DND-41 (cell line): ENCODE results near the gene KSR2.

ENCODE experiments used
- ATAC-seq: fragments of 200-7000 bp; cut with Tn5 transposase; 3 replicates; pipeline ENCODE4 v1.9.1; 2021; ENCODE audit warnings: low read depth; ENCODE audit not compliant: insufficient read depth
- DNase-seq: peaks from one replicate; pipeline ENCODE4 v3.0.0-alpha.2; 2020
- H2AFZ ChIP-seq: 2 replicates; pipeline ENCODE4 v1.6.0; 2012; ENCODE audit warnings: low read depth, low read length
- H3K27ac ChIP-seq: 2 replicates; pipeline ENCODE4 v1.5.1; 2012; ENCODE audit warnings: low read length, inconsistent platforms
- H3K27me3 ChIP-seq: fragments of 200-600 bp; sonication (generic); 2 replicates; pipeline ENCODE4 v1.6.0; 2012; ENCODE audit warnings: low read length, mild to moderate bottlenecking, inconsistent platforms; ENCODE audit not compliant: insufficient read depth, poor library complexity
- H3K36me3 ChIP-seq: 2 replicates; pipeline ENCODE4 v1.5.1; 2012; ENCODE audit warnings: low read length, inconsistent platforms; ENCODE audit not compliant: insufficient read depth
- H3K4me1 ChIP-seq: 2 replicates; pipeline ENCODE4 v1.5.1; 2012; ENCODE audit warnings: mild to moderate bottlenecking, low read length; ENCODE audit not compliant: insufficient read depth
- H3K4me2 ChIP-seq: 2 replicates; pipeline ENCODE4 v1.6.0; 2012; ENCODE audit warnings: mild to moderate bottlenecking, moderate library complexity, low read length, inconsistent platforms; ENCODE audit not compliant: insufficient read depth
- H3K4me3 ChIP-seq, 2 experiments: fragments of 200-600 bp in 1 of 2; shearing (Covaris generic) in 1 of 2; 2 replicates each; pipeline ENCODE4 v1.5.1; 2012 to 2016; ENCODE audit warnings: inconsistent platforms in 2 of 2, low read length in 2 of 2, mild to moderate bottlenecking in 2 of 2, low read depth in 1 of 2, moderate library complexity in 1 of 2
- H3K79me2 ChIP-seq: 2 replicates; pipeline ENCODE4 v1.6.0; 2012; ENCODE audit warnings: low read length, inconsistent platforms; ENCODE audit not compliant: insufficient read depth
- H3K9ac ChIP-seq: 2 replicates; pipeline ENCODE4 v1.6.0; 2012; ENCODE audit warnings: low read depth, mild to moderate bottlenecking, inconsistent platforms, low read length, moderate library complexity
- H3K9me3 ChIP-seq: 2 replicates; pipeline ENCODE4 v1.5.1; 2012; ENCODE audit warnings: low read length, moderate library complexity, mild to moderate bottlenecking, inconsistent platforms; ENCODE audit not compliant: insufficient read depth, severe bottlenecking
- H4K20me1 ChIP-seq: 2 replicates; pipeline ENCODE4 v1.6.0; 2012; ENCODE audit warnings: low read length; ENCODE audit not compliant: insufficient read depth
- CTCF ChIP-seq: IDR thresholded peaks from 2 replicates; pipeline ENCODE4 v1.5.1; 2012; ENCODE audit warnings: borderline replicate concordance, low read length, moderate library complexity, mild to moderate bottlenecking; ENCODE audit not compliant: poor library complexity, severe bottlenecking; ENCODE audit errors: extremely low read depth
- EZH2 ChIP-seq: IDR thresholded peaks from 3 replicates; pipeline ENCODE4 v1.6.1; 2012; ENCODE audit warnings: borderline replicate concordance, low read depth, mild to moderate bottlenecking, moderate library complexity, low read length, inconsistent platforms; ENCODE audit not compliant: severe bottlenecking

The KSR2 gene

GRCh38 chr12:117580718-117581062 lies 388.1 kb downstream of the KSR2 start:
- Histone ChIP-seq H3K4me1 (no peaks in the 10 kb centered on the region), H3K9me3 (no peaks in the 10 kb centered on the region), H3K27me3 (peaks cover 7% of the 10 kb centered on the region), H3K4me2 (no peak overlapping the region), H3K36me3 (no peaks in the 10 kb centered on the region), H4K20me1 (no peaks in the 10 kb centered on the region), H3K4me3 (no peak overlapping the region), H3K79me2 (no peaks in the 10 kb centered on the region), H3K27ac (no peak overlapping the region), H3K9ac (no peak overlapping the region), H2AFZ (no peak overlapping the region)
- DNase-seq: peak; percentile 34
- TF ChIP-seq CTCF: no peak
- TF ChIP-seq EZH2: no peak
- peak; percentile 65 for ATAC-seq

GRCh38 chr12:117580015-117580717 lies 388.6 kb downstream of the KSR2 start:
- Histone ChIP-seq H3K9ac (no peak overlapping the region), H3K36me3 (no peaks in the 10 kb centered on the region), H2AFZ (no peak overlapping the region)

GRCh38 chr12:117577122-117577657 lies 391.6 kb downstream of the KSR2 start:
- Histone ChIP-seq H3K9me3 (no peaks in the 10 kb centered on the region), H3K27ac (no peak overlapping the region), H3K36me3 (no peaks in the 10 kb centered on the region), H4K20me1 (no peaks in the 10 kb centered on the region), H3K79me2 (no peaks in the 10 kb centered on the region), H3K9ac (no peak overlapping the region), H3K4me1 (no peaks in the 10 kb centered on the region), H3K4me2 (no peak overlapping the region), H3K27me3 (peaks cover 7% of the 10 kb centered on the region), H3K4me3 (no peak overlapping the region), H2AFZ (no peak overlapping the region)
- ATAC-seq (no peak), DNase-seq (no peak)
- no peak for TF ChIP-seq CTCF
- no peak for TF ChIP-seq EZH2

More at GRCh38 chr12:117580015-117580717, 388.6 kb downstream of the KSR2 start:
- DNase-seq (no peak), ATAC-seq (no peak)
- no peak overlapping the region for H3K4me2 ChIP-seq
- H3K4me3 ChIP-seq: no peak overlapping the region
- H4K20me1 ChIP-seq: no peaks in the 10 kb centered on the region
- H3K9me3 ChIP-seq: no peaks in the 10 kb centered on the region
- H3K27ac ChIP-seq: no peak overlapping the region
- peaks cover 7% of the 10 kb centered on the region for H3K27me3 ChIP-seq
- H3K4me1 ChIP-seq: no peaks in the 10 kb centered on the region
- TF ChIP-seq CTCF (no peak), EZH2 (no peak)
- H3K79me2 ChIP-seq: no peaks in the 10 kb centered on the region
